ENCODE results near the gene ETNPPL.

The ETNPPL gene

DNA sequence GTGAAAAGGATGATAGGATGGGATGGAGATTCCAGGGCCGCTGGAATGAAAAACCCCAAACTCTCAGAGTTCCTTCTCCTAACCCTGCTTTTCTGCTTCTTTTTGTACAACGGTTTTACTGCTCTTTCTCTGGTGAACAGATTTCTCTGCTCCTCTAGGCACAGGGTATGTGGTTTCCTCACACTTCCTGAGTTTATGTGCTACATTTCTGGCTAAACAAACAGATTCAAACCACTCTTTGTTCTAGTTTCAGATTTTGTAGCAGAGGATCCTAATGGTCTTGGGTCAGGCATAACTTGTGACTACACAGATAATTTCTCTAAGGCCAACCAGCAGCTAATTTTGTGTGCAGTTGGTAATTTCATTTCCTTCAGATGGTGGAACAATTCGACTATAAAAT is 59.9 kb downstream of the ETNPPL start:
- TF ChIP-seq, protein P1, sequence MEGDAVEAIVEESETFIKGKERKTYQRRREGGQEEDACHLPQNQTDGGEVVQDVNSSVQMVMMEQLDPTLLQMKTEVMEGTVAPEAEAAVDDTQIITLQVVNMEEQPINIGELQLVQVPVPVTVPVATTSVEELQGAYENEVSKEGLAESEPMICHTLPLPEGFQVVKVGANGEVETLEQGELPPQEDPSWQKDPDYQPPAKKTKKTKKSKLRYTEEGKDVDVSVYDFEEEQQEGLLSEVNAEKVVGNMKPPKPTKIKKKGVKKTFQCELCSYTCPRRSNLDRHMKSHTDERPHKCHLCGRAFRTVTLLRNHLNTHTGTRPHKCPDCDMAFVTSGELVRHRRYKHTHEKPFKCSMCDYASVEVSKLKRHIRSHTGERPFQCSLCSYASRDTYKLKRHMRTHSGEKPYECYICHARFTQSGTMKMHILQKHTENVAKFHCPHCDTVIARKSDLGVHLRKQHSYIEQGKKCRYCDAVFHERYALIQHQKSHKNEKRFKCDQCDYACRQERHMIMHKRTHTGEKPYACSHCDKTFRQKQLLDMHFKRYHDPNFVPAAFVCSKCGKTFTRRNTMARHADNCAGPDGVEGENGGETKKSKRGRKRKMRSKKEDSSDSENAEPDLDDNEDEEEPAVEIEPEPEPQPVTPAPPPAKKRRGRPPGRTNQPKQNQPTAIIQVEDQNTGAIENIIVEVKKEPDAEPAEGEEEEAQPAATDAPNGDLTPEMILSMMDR (IDR thresholded peaks at IDR 0.05; ENCODE audit: low read depth, low read length): no peak
- DNase-seq (ENCODE audit: extremely low read depth, low read depth): no peak

DNA sequence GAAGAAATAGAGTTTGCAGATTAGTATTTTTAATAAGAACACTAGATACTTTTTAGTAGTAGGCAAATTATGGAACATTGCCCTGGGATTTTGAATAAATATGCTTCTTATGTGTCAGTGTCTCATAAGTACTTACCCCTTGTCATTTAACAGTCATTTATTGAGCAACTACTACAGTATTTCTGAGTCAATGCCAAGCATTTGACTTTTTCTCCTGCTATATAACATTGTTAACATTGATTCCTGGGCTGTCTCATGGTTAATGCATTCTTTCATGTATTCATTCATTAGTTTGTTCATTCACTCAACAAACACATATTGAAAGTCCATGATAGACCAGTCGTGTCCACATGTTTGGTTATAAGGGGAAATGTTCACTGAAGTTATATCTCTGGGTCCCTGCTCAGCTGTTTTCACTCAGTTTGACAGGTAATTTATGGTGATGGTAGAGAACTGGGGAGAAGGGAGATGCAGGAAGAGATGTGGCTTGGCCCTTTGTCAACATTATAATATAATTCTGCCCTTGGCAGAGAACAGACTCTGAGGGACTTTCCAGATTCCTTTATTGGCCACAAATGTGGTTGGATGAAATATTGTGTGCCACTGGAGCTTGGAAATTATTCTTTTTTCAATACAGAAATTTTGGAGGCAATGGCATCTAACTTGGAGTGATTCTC is 62.6 kb downstream of the ETNPPL start:
- TF ChIP-seq, protein P1 (IDR thresholded peaks at IDR 0.05; ENCODE audit: low read depth, low read length): no peak
- DNase-seq (ENCODE audit: extremely low read depth, low read depth): peak; percentile 22

DNA sequence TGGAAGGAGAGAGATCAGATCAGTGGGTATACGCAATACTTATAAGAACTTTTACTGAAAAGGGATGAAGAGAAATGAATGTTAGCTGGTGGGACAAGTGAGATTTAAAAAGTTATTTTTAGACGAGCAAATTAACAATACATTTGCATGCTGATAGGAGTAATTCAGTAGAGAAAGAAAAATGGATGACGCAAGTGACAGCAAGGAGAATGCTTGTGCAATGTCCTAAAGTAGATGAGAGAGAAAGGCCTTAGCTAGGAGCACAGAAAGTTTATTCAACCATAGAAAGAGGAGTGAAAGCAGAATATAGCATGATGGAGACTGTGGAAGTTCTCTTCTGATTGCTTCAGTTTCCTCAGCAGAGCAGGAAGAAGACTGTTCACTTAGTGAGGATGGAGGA is 66.7 kb downstream of the ETNPPL start:
- DNase-seq (ENCODE audit: extremely low read depth, low read depth): no peak
- TF ChIP-seq, protein P1 (IDR thresholded peaks at IDR 0.05; ENCODE audit: low read depth, low read length): no peak

DNA sequence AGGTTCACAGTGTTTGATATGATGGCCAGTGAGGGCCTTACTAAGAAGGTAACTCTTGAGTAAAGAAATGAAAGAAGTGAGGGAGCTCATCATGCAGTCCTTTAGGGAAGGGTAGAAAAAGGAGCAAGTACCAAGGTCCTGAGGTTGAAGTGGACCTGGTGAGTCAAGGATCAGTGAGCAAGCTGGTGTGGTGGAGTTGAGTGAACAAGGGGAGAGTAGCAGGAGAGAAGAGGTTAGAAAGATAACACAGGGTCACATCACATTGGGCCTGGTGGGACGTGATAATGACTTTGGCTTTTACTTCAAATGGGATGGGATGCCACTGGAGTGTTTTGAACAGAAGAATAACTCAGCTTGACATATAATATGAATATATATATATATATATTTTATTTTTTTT is 67.8 kb downstream of the ETNPPL start:
- TF ChIP-seq, protein P1 (IDR thresholded peaks at IDR 0.05; ENCODE audit: low read depth, low read length): no peak

DNA sequence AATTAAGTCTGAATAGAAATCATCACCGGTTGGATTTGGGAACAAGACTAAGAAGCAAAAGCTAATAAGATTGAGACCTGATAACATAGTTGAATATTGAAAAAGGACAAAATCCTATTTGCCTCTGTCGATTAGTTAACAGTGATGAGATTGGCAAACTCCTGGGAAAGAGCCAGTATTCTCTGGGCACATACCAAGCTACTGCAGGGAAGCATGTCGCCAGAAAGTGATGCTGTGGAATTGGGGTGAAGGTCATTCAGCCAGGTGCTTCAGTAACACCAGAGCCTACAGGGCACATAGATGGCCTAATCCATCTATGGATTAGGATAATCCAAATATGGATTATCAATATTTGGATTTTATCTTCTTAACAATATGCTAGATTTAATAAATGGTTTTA is 68.4 kb downstream of the ETNPPL start:
- TF ChIP-seq, protein P1 (IDR thresholded peaks at IDR 0.05; ENCODE audit: low read depth, low read length): no peak
- DNase-seq (ENCODE audit: extremely low read depth, low read depth): no peak

More for the DNA sequence above, 67.8 kb downstream of the ETNPPL start:
- no peak for DNase-seq (ENCODE audit: extremely low read depth, low read depth)

DNA sequence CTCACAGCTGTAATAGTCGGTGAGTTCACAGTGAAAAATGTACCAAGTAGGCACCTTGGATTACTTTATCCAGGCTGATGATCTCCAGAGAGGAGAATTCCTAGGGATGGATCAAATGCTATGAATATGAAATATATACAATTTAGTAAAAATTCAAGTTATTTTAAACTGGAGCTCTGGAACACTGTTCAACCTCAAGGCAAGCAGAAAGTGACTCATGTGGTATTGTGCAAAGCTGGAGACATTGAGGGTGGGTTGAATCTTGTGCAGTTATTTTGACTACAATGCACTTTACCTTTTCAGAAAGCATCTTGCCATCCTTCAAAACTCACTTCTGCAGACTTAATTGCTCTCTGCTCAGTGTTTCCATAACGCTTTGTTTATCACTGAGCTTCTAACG is 69.0 kb downstream of the ETNPPL start:
- DNase-seq (ENCODE audit: extremely low read depth, low read depth): no peak
- TF ChIP-seq, protein P1 (IDR thresholded peaks at IDR 0.05; ENCODE audit: low read depth, low read length): no peak

DNA sequence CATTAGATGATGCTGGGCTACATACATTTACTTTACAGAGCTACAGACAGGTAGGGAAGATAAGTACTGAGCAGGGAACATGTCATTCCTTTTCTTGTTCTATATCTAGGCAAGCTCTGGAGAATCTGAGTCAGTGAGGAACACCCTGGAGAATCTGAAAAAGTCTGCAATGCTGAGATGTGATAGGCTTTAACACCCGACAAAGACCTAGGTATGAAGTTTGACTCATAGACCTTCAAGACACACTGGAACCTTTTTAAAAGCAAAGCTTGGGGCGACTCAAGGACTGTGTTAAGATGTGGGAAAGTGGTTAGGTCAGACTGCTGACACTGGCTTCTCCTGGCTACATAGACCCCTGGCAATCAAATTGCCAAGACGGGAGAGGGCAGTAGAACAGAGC is 69.6 kb downstream of the ETNPPL start:
- DNase-seq (ENCODE audit: extremely low read depth, low read depth): no peak
- TF ChIP-seq, protein P1 (IDR thresholded peaks at IDR 0.05; ENCODE audit: low read depth, low read length): no peak
